ENCODE results near the gene SORT1.

- no peak for TF ChIP-seq CTCF (conservative IDR thresholded peaks at IDR 0.05; ENCODE audit: low read depth, low read length)
- TF ChIP-seq EZH2 (IDR thresholded peaks at IDR 0.05; ENCODE audit: low read length, unreplicated experiment), result no peak
These were observed 116.9 kb downstream of the SORT1 start for GRCh38 chr1:109280862-109281261.
